ENCODE data around the gene SFSWAP.

SFSWAP gene

GRCh38 chr12:131815131-131815530 is 104.2 kb downstream of the SFSWAP start:
- H4K20me1 ChIP-seq (ENCODE audit: control insufficient read depth, insufficient read depth, low read depth, low read length): no peaks in the 10 kb centered on the region
- no peak overlapping the region for H3K4me2 ChIP-seq (ENCODE audit: low read length)
- H3F3A ChIP-seq (ENCODE audit: control insufficient read depth, insufficient read depth): no peaks in the 10 kb centered on the region
- no peak overlapping the region for H3K27ac ChIP-seq (ENCODE audit: low read depth, low read length)
- no peaks in the 10 kb centered on the region for H3K27me3 ChIP-seq (ENCODE audit: control insufficient read depth, low read length)
- no peaks in the 10 kb centered on the region for H3K79me2 ChIP-seq (ENCODE audit: control insufficient read depth, low read length)
- H3K9me3 ChIP-seq (ENCODE audit: control insufficient read depth, insufficient read depth, low read length): peaks cover 8% of the 10 kb centered on the region; the same call in 1 of the 2 replicates
- H3K9me2 ChIP-seq (replicated peaks; ENCODE audit: control insufficient read depth, low read length): no peaks in the 10 kb centered on the region
- TF ChIP-seq CTCF (IDR thresholded peaks at IDR 0.05; ENCODE audit: low read depth, low read length, poor library complexity, severe bottlenecking) (no peak), EZH2phosphoT487 (IDR thresholded peaks at IDR 0.05; ENCODE audit: borderline replicate concordance, low read length) (no peak)
- H3K4me1 ChIP-seq (ENCODE audit: control insufficient read depth, low read length): no peaks in the 10 kb centered on the region
- H3K4me3 ChIP-seq (ENCODE audit: low read length): no peak overlapping the region
- no peaks in the 10 kb centered on the region for H3K36me3 ChIP-seq (ENCODE audit: control insufficient read depth, low read length)

- no peaks in the 10 kb centered on the region for H3K36me3 ChIP-seq (ENCODE audit: control insufficient read depth, low read length)
- H3K79me2 ChIP-seq (ENCODE audit: control insufficient read depth, low read length): no peaks in the 10 kb centered on the region
- H3K9me2 ChIP-seq (replicated peaks; ENCODE audit: control insufficient read depth, low read length): no peaks in the 10 kb centered on the region
- no peaks in the 10 kb centered on the region for H3F3A ChIP-seq (ENCODE audit: control insufficient read depth, insufficient read depth)
- no peaks in the 10 kb centered on the region for H4K20me1 ChIP-seq (ENCODE audit: control insufficient read depth, insufficient read depth, low read depth, low read length)
- no peak overlapping the region for H3K27ac ChIP-seq (ENCODE audit: low read depth, low read length)
- H3K4me1 ChIP-seq (ENCODE audit: control insufficient read depth, low read length): peaks cover 8% of the 10 kb centered on the region
- H3K4me3 ChIP-seq (ENCODE audit: low read length): no peak overlapping the region
- peaks cover 8% of the 10 kb centered on the region; the same call in 1 of the 2 replicates for H3K9me3 ChIP-seq (ENCODE audit: control insufficient read depth, insufficient read depth, low read length)
- H3K4me2 ChIP-seq (ENCODE audit: low read length): no peak overlapping the region
- TF ChIP-seq CTCF (IDR thresholded peaks at IDR 0.05; ENCODE audit: low read depth, low read length, poor library complexity, severe bottlenecking) (no peak), EZH2phosphoT487 (IDR thresholded peaks at IDR 0.05; ENCODE audit: borderline replicate concordance, low read length) (no peak)
- H3K27me3 ChIP-seq (ENCODE audit: control insufficient read depth, low read length): no peaks in the 10 kb centered on the region
Observed at GRCh38 chr12:131816495-131816894, 105.6 kb downstream of the SFSWAP start.

- H3F3A ChIP-seq (ENCODE audit: control insufficient read depth, insufficient read depth): no peaks in the 10 kb centered on the region
- TF ChIP-seq EZH2phosphoT487 (IDR thresholded peaks at IDR 0.05; ENCODE audit: borderline replicate concordance, low read length): no peak
- TF ChIP-seq CTCF (IDR thresholded peaks at IDR 0.05; ENCODE audit: low read depth, low read length, poor library complexity, severe bottlenecking): no peak
- H3K4me1 ChIP-seq (ENCODE audit: control insufficient read depth, low read length): peaks cover 12% of the 10 kb centered on the region
Observed at GRCh38 chr12:131817241-131817640, 106.4 kb downstream of the SFSWAP start.

More at GRCh38 chr12:131817241-131817640, 106.4 kb downstream of the SFSWAP start:
- no peaks in the 10 kb centered on the region for H3K79me2 ChIP-seq (ENCODE audit: control insufficient read depth, low read length)
- no peaks in the 10 kb centered on the region for H3K36me3 ChIP-seq (ENCODE audit: control insufficient read depth, low read length)
- no peaks in the 10 kb centered on the region for H3K27me3 ChIP-seq (ENCODE audit: control insufficient read depth, low read length)
- no peak overlapping the region for H3K4me2 ChIP-seq (ENCODE audit: low read length)
- no peak overlapping the region for H3K27ac ChIP-seq (ENCODE audit: low read depth, low read length)
- peaks cover 5% of the 10 kb centered on the region; the same call in 1 of the 2 replicates for H3K9me3 ChIP-seq (ENCODE audit: control insufficient read depth, insufficient read depth, low read length)
- no peaks in the 10 kb centered on the region for H3K9me2 ChIP-seq (replicated peaks; ENCODE audit: control insufficient read depth, low read length)
- H4K20me1 ChIP-seq (ENCODE audit: control insufficient read depth, insufficient read depth, low read depth, low read length): no peaks in the 10 kb centered on the region
- H3K4me3 ChIP-seq (ENCODE audit: low read length): no peak overlapping the region
